NT2/D1 (cell line): Measurements from ENCODE around the gene EPB41L4A.

Experiments used
- SUZ12 ChIP-seq: IDR thresholded peaks from 2 replicates; pipeline ENCODE4 v1.6.1; 2011; ENCODE audit not compliant: insufficient read length, insufficient read depth; ENCODE audit errors: extremely low read depth
- YY1 ChIP-seq: IDR thresholded peaks from 2 replicates; pipeline ENCODE4 v1.6.1; 2011; ENCODE audit not compliant: insufficient read length, insufficient read depth
- ZNF274 ChIP-seq: IDR thresholded peaks from 2 replicates; pipeline ENCODE4 v1.6.1; 2011; ENCODE audit warnings: mild to moderate bottlenecking, low read depth, low read length

GRCh38 chr5:112316731-112317130 lies 102.3 kb downstream of the EPB41L4A start:
- TF ChIP-seq YY1 (no peak), ZNF274 (no peak), SUZ12 (no peak)
